C4-2B (cell line): Measurements from ENCODE around the gene SIVA1.

Source experiments
- ZFX ChIP-seq: fragments of 450-650 bp; IDR thresholded peaks from 2 replicates; pipeline ENCODE4 v1.6.1; 2017
- TF ChIP-seq, protein P1 (sequence below): fragments of 450-650 bp; conservative IDR thresholded peaks from 2 replicates; pipeline ENCODE4 v1.5.1; 2017; ENCODE audit warnings: mild to moderate bottlenecking

DNA sequence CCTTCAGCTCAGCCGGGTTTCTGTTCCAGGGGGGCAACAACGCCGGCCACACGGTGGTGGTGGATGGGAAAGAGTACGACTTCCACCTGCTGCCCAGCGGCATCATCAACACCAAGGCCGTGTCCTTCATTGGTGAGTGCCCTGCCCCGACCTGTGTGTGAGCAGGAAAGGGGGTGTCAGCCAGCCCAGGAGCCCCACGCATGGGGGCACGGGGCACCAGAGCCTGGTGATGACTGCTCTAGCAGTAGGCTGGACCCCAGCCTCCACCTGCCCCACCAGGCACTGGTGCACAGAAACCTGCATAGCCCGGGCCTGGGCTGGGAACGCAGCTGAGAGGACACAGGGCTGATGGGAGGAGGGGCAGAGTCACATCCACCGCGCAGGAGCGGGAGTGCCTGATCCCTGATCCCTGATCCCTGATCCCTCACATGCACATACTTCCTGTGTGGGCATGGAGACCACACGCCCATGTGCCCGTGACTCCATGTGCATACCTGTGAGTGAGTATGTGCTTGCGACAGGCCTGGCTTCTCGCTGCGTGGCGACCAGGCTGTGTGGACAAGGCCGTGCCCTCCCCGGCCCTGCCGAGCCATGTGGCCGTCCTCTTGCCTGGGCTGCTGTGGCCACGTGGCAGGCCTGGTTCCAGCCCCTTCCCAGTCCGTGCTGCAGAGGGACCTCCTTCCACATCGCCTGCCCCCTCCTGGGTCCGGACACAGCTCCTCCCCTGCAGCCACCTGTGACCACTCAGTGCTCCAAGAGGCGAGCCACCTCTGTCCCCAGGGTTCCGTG lies 17.8 kb upstream of the SIVA1 start:
- TF ChIP-seq, protein P1, sequence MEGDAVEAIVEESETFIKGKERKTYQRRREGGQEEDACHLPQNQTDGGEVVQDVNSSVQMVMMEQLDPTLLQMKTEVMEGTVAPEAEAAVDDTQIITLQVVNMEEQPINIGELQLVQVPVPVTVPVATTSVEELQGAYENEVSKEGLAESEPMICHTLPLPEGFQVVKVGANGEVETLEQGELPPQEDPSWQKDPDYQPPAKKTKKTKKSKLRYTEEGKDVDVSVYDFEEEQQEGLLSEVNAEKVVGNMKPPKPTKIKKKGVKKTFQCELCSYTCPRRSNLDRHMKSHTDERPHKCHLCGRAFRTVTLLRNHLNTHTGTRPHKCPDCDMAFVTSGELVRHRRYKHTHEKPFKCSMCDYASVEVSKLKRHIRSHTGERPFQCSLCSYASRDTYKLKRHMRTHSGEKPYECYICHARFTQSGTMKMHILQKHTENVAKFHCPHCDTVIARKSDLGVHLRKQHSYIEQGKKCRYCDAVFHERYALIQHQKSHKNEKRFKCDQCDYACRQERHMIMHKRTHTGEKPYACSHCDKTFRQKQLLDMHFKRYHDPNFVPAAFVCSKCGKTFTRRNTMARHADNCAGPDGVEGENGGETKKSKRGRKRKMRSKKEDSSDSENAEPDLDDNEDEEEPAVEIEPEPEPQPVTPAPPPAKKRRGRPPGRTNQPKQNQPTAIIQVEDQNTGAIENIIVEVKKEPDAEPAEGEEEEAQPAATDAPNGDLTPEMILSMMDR: no peak
- no peak for TF ChIP-seq ZFX
